Tibial nerve (tissue), 4 donors: Measurements from ENCODE around the gene TIGIT.

Source experiments
- CTCF ChIP-seq, 5 experiments: fragments of 200-600 bp in 3 of 5; fragments of 450-650 bp in 2 of 5; sonication (generic) in 3 of 5; IDR thresholded peaks; one replicate each; pipeline ENCODE4 v1.5.1; 2016 to 2019; ENCODE audit warnings: antibody characterized with exemption in 5 of 5, mild to moderate bottlenecking in 3 of 5, moderate library complexity in 2 of 5
- EP300 ChIP-seq, 2 donors: sonication (generic); formaldehyde crosslinking; IDR thresholded peaks; one replicate each; pipeline ENCODE4 v1.6.1; 2017; ENCODE audit warnings: antibody characterized with exemption in 2 of 2, mild to moderate bottlenecking in 1 of 2
- POLR2A ChIP-seq, 2 donors: fragments of 450-650 bp; IDR thresholded peaks; one replicate each; pipeline ENCODE4 v1.6.1; 2017; ENCODE audit warnings: antibody characterized with exemption in 2 of 2, mild to moderate bottlenecking in 2 of 2, moderate library complexity in 2 of 2

GRCh38 chr3:114270019-114270418, 23.8 kb upstream of the TIGIT start:
- TF ChIP-seq CTCF (IDR thresholded peaks at IDR 0.05) (no peak), POLR2A (IDR thresholded peaks at IDR 0.05) (no peak), EP300 (IDR thresholded peaks at IDR 0.05) (no peak)
